Epidermal melanocyte (primary cell): ENCODE data around the gene PRKCD.

Experiments used
- DNase-seq: peaks from one replicate; pipeline ENCODE4 v3.0.0; 2011; ENCODE audit warnings: low spot score; ENCODE audit not compliant: insufficient read length

The PRKCD gene

GRCh38 chr3:53154881-53155285, 6.1 kb upstream of the PRKCD start:
- DNase-seq: no peak

GRCh38 chr3:53155760-53156159, 5.2 kb upstream of the PRKCD start:
- no peak for DNase-seq

GRCh38 chr3:53156368-53156834, 4.6 kb upstream of the PRKCD start:
- no peak for DNase-seq

- no peak for DNase-seq
Measured at GRCh38 chr3:53157974-53158580, 2.9 kb upstream of the PRKCD start.

GRCh38 chr3:53158765-53159155, 2.2 kb upstream of the PRKCD start:
- no peak for DNase-seq

GRCh38 chr3:53159156-53160060, 1.6 kb upstream of the PRKCD start:
- DNase-seq: no peak

GRCh38 chr3:53160061-53160659, 849 bp upstream of the PRKCD start:
- DNase-seq: no peak

GRCh38 chr3:53161450-53161819, 426 bp downstream of the PRKCD start:
- no peak for DNase-seq

GRCh38 chr3:53161820-53162671, 1.0 kb downstream of the PRKCD start:
- no peak for DNase-seq

GRCh38 chr3:53162672-53163443, 1.8 kb downstream of the PRKCD start:
- no peak for DNase-seq

- DNase-seq: no peak
Measured at GRCh38 chr3:53163444-53164387, 2.7 kb downstream of the PRKCD start.

- no peak for DNase-seq
Measured at GRCh38 chr3:53164911-53165310, 3.9 kb downstream of the PRKCD start.

- no peak for DNase-seq
Measured at GRCh38 chr3:53166206-53166605, 5.2 kb downstream of the PRKCD start.

- peak; percentile 82 for DNase-seq
Measured at GRCh38 chr3:53166781-53167291, 5.8 kb downstream of the PRKCD start.

GRCh38 chr3:53167418-53168174, 6.6 kb downstream of the PRKCD start:
- DNase-seq: no peak

- no peak for DNase-seq
Measured at GRCh38 chr3:53168175-53168923, 7.3 kb downstream of the PRKCD start.

GRCh38 chr3:53169045-53169831, 8.2 kb downstream of the PRKCD start:
- DNase-seq: peak; percentile 80
